ENCODE measurements around the gene DYNLT5. TPM values are rescaled to one million over a fixed set of nuclear protein-coding genes. Genes with fewer than 3 reads are reported as not detected.
A peak's percentile ranks its signal among the peaks of the same experiment; 100 is the strongest.
"Not testable (repeated sequence)": the region's sequence is repeated elsewhere in the genome, so short reads cannot be mapped to it uniquely, and the experiment has no call there.

DYNLT5 gene, protein sequence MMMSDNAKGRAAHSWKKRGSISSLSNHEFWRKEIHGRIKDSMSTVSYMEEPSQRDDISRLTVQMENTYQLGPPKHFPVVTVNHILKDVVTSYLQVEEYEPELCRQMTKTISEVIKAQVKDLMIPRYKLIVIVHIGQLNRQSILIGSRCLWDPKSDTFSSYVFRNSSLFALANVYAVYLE
- 10 to 100 TPM in 3 of 5 donors, 1 to 10 TPM in 2; 6.9 to 12.5 (median 10.1) TPM for polyA plus RNA-seq (ENCODE audit: insufficient read depth in 1 of 5, insufficient read length in 5 of 5, low replicate concordance in 1 of 5)
- long read RNA-seq, donor 1, partial matches to known transcripts = 0 of 1 reads
- long read RNA-seq, donor 1, other reads (novel, unspliced or antisense) = 0 of 1 reads
- long read RNA-seq, donor 2 = 0 reads
- long read RNA-seq, donor 3, partial matches to known transcripts = 0 of 2 reads
- long read RNA-seq, donor 3, other reads (novel, unspliced or antisense) = 0 of 2 reads
- long read RNA-seq, donor 4, partial matches to known transcripts = 0 of 1 reads
- long read RNA-seq, donor 4, other reads (novel, unspliced or antisense) = 0 of 1 reads
- long read RNA-seq, donor 5, partial matches to known transcripts = 0 of 1 reads
- long read RNA-seq, donor 5, other reads (novel, unspliced or antisense) = 0 of 1 reads
- long read RNA-seq, donor 6, partial matches to known transcripts = 0 of 5 reads
- long read RNA-seq, donor 6, other reads (novel, unspliced or antisense) = 0 of 5 reads
- long read RNA-seq, donor 7, partial matches to known transcripts = 0 of 2 reads
- long read RNA-seq, donor 7, other reads (novel, unspliced or antisense) = 0 of 2 reads
- long read RNA-seq, donor 8 = 0 reads

DNA sequence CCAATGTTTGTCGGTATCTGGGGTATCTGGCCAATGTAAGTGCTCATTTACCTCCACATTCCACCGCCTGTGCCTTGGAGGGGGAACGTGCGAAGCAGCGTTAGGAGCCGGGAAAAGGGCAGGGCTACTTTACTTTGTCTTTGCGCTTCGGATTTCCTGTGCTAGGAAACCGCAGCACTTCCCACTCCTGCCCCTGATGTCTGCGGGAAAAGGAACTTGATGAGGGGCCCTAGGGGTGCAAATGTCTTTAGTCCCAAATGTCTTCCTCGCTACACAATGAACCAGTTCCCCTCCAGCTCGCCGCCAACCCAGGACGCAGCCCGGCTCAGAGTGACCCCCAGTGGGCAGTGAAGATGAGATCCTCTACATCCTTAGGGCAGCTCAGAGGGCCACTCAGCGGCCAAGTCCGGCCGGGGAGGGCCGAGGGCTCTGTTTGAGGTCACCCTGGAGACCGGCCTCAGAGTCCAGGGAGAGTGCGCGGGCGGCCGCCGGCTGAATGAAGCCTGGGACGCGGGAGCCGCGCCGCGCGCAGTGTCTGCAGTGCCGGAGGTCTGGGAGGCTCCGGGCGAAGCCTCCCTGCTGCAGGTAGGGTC lies at the start of gene DYNLT5:
TSS of gene DYNLT5 (plus strand) at position 460 of the 593 bp plus-strand sequence. CDS start 2,200 bp downstream, outside the sequence.
- peak; percentile 51 to 55 for DNase-seq

DNA sequence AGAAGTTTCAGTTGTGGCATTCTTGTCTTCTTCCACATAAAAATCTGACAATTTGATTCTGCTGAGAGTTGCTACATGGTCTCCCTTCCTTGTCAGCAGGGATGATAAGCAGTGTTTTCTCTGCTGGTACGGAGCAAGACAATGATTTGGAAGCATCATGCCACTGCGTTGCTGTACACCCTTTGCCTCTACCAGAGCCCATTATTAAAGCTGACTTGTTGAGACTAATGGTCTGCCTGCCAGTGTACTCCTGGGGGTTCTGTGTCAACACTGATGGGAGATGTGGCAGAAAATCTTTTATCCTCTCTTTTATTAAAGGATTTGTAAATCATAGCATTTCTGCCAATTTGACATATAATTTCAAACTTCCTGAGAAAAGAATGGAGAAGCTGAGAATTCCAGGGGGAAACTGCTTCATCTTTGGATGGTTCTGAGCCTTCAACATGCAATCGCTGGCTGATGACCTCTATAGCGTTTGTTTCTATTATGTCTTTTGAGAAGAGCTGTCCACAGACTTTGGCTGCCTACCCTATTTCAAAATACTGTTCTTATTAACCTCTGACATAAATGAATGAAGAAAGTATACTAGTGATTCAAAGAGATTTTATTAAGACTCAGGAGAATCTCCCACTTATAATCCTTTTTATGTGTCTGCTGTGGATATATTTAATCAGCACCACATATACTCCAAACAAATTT lies 47.9 kb upstream of the DYNLT5 start:
- no peak for DNase-seq

DNA sequence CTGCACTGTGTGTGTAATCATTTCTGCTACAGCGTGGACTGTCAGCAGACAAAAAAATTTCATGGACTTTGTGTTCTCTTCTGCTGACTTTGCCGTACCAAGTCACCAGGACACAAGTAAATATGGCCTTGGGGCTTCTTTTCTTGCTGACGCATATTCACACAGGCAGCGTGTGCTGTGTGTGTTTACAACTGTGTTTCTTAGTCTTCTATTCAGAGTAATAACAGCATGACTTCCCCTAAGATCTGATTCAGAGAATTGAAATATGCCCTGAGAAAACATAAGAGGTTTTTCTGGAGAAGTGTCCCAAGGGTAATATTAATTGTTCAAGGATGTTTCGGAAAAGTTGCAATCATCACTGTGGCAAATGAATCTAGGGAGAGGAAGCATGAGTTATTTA lies 47.1 kb upstream of the DYNLT5 start:
- no peak for DNase-seq

DNA sequence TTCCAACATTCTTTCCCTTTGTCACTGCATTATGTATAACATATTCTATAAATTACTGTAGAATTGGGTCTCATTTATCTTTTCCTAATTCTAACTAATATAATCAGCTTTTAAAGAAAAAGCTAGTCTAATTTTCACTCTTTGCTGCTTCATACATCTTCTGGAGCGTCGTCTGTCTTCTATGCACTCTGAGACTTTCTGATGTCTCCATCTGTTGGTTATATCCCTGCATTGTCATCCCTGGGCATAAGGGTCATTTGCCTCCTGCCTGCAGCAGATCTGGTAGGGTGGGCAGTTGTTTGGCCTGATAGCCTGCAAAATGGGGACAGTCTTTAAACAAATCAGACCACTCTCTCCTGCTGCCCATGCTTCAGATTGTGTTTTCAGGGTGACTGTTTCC lies 40.8 kb upstream of the DYNLT5 start:
- no peak for DNase-seq

DNA sequence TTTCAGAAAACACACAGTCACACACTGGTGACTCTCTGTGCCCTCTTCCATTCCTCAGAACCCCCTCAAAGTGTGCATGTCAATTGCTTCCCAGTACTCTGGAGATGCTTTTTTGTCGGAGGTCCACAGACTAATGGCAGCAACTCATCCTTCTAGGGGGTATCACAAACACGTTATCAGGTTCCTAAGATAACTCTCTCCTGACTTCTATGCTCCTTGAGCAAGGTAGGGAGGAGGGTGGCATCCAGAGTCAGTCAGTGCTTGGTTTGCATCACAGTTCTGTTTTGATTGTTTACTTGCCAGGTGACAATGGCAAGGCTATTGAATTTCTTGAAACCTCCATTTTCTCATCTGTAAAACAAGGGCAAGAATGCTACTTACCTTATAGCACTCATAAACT lies 39.4 kb upstream of the DYNLT5 start:
- DNase-seq = no peak

DNA sequence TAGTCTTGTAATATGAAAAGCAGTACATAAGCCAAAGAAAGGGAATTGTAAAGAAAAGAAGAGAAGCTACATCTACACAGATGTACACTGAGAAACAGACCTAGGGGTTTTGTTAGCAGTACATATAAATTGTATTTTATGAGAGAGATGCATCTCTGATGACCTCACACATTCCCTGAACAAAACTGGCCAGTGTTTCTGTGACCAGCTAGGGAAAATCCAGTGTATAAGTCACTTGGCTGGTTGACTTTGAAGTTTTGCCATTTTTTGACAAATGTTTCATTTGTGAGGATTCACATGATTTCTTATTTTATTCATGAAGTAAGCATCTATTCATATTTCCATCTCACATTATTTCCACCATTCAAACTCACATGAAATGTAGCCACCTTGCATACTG lies 28.3 kb upstream of the DYNLT5 start:
- no peak for DNase-seq

DNA sequence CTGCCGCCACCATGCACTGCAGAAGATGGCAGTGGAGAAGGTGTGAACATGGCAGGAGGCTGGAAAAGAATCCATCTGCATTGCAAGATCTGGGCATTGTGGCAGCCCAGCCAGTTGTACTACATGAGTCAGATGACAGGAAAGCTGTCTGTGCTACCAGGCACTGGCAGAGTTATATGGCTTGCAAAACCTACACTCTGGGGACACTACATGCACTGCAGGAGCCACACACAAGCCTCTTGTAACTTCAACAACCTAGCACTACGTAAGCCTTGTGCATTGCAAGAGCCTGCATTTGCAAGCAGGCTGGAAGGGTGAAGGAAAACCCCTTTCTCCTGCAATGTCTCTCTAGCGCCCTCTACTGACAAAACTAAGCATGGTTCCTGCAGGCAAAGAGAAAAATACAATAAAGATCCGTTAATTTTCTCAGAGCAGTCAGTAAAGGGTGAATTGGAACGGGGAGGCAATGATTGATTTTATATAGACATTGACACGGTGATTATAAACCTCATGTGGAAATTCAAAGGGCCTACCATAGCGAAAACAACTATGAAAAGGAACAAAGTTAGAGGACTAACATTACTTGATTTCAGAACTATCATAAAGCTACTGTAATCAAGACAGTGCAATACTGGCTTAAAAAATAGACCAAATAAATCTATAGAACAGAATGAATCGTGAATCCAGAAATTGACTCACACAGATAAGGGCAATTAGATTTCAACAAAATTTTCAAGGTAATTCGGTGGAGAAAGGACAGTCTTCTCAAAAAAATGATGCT lies 26.2 kb upstream of the DYNLT5 start:
- peak; percentile 45 to 63 for DNase-seq

DNA sequence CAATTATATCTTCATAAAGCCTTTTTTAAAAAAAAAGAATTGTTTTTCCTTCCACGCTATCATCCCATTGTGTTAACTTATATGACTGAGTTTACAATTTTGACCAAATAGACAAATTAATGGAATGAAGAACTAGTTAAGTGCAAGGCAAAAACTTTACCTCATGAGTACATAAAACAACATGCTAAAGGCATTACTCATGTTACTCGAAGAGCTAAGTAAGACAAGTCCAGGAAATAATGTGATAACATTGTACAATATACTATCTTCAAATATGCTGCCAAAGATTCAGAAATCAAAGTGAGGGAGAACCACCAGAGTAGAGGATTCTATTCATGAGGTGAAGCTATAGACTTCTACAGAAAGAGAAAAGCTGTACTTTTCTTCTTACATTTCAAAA lies 24.2 kb upstream of the DYNLT5 start:
- no peak for DNase-seq

DNA sequence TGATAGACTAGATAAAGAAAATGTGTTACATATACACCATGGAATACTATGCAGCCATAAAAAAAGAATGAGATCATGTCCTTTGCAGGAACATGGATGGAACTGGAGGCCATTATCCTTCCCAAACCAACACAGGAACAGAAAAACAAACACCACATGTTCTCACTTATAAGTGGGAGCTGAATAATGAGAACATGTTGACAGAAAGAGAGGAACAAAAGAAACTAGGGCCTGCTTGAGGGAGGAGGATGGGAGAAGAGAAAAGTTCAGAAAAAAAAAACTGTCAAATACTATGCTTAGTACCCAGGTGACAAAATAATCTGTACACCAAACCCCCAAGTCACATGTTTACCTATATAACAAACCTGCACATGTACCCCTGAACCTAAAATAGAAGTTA lies 23.5 kb upstream of the DYNLT5 start:
- DNase-seq = not testable (repeated sequence)

DNA sequence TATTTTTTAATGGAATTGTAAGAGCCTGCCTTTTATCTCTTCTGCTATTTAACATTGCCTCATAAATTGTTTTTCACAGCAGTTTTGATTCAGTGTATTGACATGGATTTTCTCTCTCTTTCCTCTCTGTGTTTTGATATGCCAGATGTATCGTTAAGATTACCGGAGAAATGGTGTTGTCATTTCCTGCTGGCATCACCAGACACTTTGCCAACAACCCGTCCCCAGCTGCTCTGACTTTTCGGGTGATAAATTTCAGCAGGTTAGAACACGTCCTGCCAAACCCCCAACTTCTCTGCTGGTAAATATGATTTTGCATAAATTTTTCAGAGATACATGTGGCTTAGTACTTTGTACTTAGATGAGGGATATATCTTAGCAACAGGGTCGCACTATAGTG lies 23.1 kb upstream of the DYNLT5 start:
- no peak for DNase-seq

DNA sequence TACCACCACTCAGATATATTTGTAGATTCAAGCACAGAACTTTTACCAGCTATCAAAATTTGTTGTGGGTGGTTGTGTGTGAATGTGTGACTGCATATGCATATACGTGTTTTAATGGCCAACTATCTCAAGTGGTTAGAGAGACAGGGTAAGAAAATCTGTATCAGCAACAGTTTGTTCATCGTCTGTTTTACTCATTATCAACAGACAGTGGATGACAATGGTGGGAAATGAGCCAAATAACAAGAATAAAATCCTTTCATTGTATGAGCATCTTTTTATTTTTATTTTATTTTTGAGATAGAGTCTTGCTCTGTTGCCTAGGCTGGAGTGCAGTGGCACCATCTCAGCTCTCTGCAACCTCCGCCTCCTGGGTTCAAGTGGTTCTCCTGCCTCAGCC lies 22.7 kb upstream of the DYNLT5 start:
- no peak for DNase-seq

DNA sequence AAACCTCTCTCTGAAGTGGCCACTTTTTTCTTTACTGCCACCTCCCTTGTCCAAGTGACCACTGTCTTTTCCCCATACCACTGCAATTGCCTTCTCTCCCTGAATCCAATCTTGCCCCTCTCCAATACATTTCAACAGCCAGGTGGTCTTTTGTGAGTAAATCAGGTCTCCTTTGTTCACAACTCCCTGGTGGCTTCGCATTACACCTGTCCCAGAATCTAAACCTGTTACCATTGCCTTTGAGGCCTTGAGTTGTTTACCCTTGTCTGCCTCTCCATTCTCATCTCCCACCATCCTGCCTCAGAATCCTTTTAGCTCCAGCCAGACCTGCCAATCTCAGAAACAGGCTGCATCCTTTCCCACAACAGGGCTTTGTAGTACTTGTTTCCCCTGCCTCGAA lies 21.8 kb upstream of the DYNLT5 start:
- DNase-seq = no peak

DNA sequence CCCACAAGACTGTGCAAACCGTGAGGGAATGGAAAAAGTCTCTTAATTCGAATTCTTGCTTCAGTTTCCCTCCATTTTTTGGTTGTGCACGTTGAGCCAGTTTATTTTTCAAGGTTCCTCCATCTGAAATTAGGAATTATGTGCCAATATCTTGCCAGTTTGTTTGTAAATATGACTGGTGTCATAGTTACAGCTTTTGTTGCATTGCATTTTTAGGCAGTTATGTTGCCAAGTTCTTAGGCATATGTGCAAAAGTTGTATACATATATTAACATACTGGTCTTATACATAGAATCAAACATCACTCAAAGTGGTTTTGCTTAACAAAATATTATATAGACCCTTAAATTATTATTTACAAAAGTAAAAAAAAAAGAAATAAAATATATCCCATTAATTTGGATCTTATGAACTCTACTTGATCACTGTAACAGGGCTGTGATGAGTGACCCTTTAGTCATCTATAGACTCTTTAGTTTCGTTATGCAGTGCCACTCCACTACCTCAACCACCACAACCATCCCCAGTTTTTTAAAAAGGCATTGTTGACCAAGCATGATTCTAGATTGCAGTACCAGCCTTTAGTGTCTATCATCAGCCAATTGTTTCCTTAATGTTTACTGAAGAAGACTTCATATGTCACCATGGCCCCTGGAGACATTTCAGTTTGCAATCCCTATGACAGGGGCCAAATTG lies 20.9 kb upstream of the DYNLT5 start:
- DNase-seq = no peak

DNA sequence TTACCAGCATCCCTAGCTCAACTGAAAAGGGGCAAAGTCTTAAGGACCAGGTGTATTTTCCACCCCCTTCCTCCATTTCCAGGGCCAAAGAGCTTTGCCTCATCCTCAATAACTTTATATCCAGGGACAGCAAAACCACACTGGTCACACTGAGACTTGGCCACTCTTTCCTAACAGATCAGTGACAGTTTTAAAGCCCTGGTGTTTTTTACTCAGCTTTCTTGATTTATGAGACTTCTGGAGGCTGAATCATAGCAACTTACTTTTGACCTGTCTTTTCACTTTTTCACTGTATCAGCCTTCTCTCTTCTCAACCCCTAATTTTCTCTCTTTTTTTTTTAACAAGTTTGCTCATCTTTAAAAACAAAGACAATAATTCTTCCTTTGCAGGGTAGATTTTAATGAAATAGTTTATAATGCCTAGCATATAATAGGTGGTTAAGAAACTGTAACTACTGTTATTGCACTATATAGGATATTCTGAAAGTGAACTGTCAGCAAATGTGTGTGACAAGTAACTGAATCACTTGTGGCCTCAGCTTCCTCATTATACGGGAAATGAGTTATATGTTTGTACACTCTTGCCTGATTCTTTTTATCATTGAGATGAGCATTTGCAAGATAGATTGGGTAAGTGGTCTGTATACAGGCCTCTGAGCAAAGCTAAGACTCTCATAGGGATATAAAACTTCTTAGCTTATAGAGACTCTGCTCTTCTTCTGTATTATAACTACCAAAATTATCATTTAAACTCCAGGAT lies 19.7 kb upstream of the DYNLT5 start:
- DNase-seq = no peak

DNA sequence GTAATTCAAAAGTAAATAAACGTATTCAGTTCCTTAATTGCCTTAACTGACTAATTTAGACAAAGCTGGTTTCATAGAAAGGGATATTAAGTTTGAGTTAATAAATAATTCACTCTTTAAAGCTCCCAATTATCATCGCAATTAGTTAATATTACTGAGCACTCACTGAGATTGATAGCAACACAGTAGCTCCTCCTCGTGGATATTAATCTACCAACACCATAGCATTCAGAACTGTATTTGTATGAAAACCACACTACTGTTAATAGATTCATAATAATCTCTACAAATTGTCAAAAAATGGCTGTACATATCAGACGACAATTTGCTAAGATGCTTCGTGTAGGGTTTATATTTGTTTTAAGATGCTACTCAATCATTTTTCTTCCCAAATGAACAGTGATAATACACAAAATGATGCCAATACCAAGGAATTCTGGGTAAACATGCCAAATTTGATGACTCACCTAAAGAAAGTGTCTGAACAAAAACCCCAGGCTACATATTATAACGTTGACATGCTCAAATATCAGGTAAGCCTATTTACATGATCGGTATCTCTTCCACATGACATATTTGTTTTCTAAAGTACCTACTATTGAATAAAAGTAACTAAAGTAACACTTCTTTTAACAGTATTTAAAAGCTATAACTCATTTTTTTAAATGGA lies 18.8 kb upstream of the DYNLT5 start:
- no peak for DNase-seq

DNA sequence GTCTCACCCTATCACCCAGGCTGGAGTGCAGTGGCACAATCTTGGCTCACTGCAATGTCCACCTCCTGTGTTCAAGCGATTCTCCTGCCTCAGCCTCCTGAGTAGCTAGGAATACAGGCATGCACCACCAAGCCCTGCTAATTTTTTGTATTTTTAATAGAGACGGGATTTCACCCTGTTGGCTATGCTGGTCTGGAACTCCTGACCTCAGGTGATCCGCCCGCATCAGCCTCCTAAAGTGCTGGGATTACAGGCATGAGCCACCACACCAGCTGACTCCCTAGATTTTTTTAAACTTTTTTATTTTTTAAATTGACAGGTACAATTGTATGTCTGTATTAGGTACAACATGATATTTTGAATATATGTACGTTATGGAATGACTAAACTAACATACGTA lies 17.7 kb upstream of the DYNLT5 start:
- DNase-seq = not testable (repeated sequence)

DNA sequence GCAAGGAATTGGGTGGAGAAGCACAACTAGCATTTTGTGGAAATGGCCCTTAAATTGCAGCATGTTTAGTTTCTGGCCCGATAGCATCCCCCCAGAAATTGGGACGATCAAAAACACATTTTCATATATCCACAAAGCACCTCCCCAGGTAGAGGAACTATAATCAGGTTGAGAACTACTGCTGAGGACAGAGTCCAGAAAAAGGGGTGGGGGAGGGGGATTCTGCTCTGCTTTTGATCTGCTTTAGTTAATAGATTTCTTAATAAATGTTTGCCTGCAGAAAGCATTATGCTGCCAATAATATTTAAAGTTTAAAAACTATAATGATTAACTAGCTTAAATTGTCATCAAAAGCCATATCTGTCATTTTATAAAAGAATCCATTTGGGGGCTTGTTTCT lies 14.4 kb upstream of the DYNLT5 start:
- no peak for DNase-seq

DNA sequence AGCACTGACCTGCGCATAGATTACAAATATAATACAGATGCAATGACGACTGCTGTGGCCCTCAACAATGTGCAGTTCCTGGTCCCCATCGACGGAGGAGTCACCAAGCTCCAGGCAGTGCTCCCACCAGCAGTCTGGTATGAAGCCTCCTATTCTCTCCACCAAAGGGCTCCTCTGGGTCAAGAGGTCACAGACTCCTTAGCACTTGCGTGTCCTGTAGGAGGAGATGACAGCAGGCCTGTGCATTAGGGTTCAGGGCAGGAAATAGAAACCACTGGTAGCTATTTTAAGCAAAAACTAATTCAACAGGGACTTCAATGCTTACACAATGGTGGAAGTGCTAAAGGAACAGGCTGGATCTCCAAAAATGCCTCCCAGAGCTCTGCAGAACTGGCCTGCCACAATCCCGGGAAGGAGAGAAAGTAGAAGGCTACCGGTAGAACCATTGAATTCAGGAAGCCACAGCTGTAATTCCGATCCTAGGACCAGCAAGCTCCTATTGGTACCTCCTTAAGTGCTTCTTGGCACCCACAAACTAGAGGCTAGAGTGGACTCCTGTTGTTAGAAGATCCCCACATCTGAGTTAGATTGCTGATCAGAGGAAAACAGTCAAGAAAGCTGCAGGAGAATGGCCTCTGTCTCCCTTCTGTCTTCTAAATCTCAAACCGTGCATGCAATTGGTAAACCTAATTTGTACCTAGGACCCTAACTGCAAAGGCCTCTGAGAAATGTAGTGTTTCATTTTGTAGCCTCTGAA lies 12.7 kb upstream of the DYNLT5 start:
- DNase-seq = no peak

Data from right lung (tissue), 10 donors.